DMS79 (cell line): Measurements from ENCODE around the gene LLPH.

Source experiments
- DNase-seq: peaks from one replicate; lab custom pipeline; 2025; lab: John Stamatoyannopoulos, UW

Gene LLPH

DNA sequence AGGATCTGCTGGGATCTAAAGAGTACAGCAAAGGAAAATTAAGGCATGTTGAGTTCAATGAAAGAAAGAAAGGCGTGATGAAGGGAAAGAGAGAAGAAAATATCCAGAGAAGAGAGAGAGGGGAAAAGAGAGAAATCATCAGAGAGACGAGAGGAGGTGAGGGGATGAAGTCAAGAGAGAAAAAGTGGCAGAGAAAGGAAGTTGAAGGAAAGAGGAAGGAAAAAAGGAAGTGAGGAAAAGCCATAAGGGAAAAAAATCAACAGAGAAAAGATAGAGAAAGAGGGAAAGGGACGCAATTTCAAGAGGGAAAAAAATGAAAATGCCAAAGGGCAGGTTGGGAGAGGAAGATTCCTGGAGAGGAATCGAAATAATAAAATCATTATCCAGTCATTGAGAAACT lies 40.4 kb downstream of the LLPH start:
- no peak for DNase-seq

DNA sequence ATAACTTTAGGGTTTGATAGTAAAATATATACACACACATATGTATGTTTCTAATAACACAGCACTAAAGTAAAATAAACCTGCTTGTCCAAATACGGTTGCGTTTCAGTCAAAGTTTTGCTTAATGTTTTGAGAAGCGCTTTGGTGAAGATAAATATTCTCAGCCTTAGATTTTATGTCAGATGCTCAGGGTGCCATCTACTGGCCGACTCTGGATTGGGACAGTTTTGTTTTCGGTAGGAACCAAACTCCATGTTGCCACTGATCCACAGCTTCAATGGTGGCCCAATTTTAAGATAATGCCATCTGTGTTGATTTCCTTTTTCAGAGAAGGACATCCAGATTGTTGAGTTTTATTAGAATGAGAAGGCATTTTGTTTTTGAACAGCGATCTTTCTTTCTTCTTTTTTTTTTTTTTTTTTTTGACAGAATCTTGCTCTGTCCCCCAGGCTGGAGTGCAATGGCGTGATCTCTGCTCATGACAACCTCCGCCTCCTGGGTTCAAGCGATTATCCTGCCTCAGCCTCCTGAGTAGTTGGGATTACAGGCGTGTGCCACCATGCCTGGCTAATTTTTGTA lies 43.1 kb downstream of the LLPH start:
- no peak for DNase-seq

DNA sequence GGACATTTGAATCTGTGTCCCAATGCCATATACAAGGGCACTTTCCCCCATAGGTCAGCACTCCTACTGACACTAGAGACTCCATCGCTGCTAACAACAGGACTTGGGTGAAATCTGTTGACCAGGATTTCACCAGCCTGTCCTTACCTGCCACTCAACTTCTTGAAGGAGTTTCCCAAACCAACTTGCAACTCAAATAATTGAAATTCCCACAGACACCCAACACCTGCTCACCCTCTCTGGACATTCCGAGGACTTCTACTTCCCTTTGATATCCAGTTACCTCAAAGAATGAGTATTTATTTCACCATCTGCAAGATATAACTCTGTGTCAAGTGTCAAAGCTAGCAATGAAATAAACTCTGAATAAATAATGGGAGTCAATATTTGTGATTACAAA lies 44.6 kb downstream of the LLPH start:
- DNase-seq: no peak

DNA sequence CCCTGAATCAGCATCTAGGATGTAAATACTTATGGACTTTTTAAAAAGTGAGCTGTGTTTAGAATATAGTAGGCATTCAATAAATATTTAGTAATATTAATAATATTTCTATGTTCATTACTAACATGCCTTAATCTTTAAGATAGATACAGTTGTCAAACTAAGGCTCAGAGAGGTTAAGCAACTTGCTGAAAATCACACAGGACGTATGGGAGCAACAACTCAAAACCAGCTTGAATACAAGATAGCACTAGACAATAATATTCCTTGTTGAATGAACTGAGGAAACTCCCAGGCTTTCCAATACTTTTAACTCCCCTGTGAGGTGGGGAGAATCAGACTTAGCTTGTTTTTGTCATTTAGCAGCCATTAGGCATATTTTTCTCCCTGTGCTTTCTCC lies 45.3 kb downstream of the LLPH start:
- DNase-seq: no peak

DNA sequence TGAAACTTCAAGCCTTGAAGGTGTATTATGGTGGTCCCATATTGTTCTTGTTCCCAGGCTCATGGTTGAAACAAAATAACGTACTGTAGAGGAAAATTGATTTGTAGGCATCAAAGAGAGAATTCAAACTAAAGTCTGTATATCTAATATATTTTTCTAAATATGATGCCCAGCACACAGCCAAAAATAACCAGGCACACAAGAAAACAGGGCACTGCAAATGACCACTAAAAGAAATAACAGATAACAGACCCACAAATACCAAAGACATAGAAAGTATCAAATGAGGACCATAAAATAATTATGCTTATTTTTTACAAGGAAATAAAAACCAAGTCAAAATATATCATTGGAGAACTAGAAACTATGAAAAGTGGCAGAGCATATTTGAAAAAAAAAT lies 46.8 kb downstream of the LLPH start:
- DNase-seq: no peak

DNA sequence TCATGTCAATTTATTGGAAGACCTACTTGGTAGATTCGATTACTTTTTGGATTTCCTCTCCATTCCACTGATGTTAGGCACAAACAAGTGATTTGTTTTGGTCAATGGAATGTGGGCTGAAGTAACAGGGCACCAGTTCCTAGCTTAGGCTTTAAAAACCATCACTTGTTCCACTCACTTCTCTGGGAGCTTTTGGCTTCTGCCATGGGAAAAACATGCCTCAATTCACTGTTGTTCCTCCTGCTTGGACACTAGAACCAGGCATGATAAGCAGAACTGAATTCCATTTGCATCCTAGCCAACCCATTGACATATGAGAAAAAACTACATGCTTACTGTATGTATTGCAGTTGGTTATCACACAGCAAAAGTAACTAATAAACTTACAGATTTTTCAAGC lies 47.8 kb downstream of the LLPH start:
- no peak for DNase-seq

DNA sequence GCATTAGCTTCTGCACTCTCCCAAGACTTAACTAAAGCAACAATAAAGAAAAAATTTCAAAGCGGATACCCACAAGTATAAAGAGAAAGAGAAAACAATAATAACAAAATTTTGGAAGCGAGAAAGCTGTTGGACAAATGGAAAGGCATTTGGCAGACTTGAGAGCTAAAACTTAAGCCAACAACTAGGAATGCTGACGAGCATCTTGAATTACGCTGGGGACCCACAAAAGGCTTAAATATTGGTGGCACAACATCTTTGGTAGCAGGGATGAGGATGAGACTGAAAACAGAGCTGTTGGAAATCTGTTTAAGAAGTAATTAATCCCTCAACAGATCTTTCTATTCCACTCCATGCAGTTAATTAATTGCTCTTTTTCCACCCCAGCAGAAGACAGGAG lies 49.8 kb downstream of the LLPH start:
- DNase-seq: no peak

DNA sequence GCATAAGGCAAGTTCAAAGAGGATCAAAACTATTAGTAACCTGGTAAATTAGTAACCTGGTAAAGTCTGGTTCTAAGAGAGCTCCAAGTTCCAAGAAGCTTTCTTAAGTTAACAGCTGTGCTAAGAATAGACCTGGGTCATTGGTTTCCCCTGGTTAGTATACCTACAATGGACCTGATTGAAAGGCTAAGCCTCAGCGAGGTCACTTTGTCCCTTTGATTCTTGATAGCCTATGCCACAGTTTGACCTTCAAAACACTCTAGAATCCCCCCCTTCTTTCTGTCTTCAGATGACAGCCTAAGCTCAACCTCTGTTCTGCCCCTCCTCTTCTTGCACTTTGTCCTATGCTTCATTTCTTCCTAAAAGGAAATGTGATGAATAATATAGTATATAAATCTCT lies 53.0 kb downstream of the LLPH start:
- DNase-seq: no peak

DNA sequence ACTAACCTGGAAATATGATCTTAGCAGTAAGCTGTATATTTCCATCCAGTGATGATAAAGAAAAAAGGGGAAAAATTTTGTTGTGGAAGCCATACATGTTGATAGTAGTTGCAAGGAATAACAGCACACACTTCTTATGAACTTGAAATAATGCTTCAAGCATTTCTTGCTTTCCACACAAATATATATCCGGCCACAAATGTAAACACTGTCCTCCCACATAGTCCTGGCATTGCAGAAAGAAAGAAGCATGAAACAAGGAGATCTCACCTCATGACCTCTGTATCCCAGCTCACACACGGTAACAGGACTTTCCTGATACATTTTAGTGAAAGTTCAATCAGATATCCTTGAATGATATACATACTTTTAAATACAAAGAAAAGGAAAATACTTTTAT lies 56.0 kb downstream of the LLPH start:
- no peak for DNase-seq

DNA sequence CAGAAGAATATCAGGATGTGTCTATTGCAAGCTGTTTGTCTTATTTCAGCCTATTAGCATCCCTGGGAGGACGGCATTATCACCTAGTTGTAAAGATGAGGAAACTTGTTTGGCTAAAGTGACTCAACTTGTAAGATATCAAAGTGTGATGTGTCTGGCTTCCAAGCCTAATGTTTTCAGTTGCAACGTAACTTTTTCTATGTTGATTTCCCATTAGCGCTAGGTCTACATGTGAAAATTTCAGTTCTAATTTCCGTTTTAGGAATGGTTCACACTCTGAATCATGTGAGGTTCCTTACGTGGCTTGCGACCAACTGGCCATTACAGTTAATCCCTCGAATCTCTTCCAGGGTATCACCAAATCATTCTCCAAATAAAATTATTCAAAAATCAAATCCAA lies 58.0 kb downstream of the LLPH start:
- no peak for DNase-seq

DNA sequence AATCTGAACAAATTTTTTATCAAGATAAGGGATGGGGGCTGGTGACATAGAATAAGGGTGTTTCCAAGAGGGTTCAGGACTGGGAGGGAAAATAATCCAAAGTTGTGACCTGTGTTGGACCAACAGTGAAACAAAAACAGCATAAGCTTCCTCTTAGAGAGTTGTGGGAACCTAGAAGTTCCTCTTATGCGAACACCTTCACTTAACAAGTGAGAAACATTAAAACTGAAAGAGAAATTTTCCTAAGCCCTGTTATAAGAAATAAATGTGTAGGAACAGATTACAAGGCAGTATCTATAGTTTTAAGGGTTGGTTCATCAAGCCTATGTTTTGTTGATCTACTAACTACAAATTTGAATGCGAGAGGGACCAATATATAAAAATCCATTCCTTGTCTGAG lies 58.4 kb downstream of the LLPH start:
- DNase-seq: no peak

DNA sequence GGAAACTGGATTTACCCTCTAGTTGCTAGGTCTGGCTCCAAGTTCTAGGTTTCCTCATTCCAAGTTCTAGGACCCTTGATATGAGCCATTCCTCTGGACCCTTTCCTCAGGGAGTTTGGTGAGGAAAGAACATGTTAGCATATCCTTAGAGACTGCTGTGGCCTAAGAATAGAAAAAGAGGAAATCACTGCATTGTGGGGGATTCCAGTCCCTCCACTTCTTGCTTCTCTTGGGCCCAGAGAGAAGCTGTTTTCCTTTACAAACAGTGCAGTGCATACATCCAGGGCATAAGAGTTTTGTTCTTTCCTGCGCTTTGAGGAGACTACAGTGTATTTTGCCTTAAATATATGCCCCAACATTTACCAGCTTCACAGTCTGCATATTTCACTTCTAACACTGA lies 59.0 kb downstream of the LLPH start:
- no peak for DNase-seq

DNA sequence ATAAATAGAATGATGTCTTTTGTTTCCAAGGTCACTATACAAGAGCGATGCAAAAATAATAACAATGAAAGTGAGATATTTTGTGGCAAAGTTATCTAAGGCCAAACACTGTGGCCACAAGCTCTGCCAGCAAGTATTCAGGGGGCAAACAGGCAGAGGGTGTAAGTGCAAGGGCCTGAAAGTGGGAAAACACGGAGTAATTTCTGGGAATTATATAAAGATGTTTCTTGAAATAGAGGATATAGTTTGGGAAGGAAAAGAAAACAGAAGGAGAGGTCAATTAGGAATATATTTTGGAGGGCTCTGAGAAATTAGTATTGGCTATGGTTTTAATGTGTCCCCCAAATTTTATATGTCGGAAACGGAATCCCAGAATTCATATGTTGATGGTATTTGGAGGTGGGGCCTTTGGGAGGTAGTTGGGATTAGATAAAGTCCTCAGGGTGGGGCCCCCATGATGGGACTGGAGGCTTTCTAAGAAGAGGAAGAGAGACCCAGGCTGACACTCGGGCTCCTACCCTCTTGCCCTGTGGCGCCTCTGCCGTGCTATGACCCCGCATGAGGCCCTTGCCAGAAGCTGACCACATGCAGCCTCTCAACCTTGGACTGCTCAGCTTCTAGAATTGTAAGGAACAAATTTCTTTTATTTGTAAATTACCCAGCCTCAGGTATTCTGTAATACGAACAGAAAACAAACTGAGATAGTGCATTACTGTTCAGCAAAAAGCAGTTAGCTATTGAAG lies 60.0 kb downstream of the LLPH start:
- DNase-seq: no peak

DNA sequence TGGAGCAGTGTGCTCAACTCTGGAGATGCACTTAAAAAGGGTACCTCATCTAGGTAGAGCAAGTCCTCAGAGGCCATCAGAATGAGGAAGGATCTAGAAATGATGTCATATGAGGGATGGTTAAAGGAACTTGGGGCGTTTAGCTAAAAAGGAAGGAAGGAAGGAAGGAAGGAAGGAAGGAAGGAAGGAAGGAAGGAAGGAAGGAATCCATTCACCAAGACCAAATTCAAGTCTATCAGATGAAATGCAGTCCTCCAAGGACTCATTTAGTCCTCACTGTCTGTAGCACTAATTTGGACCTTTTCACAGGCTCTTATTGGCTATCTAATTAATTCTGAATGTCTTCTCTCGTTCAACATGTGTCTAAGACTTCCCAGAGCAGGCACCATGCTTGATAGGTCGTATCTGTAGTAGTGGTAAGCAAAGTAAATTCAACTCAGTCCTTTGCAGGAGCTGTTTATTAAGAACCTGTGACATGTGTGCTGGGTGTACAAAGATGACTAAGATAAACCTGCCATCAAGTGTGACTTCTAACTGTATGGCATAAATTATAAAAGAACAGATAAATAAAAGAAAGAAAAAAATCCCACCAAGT lies 63.5 kb downstream of the LLPH start:
- no peak for DNase-seq
